ENCODE measurements around the gene NTSR2.
"Not testable (repeated sequence)": the region's sequence is repeated elsewhere in the genome, so short reads cannot be mapped to it uniquely, and the experiment has no call there.

The NTSR2 gene

DNA sequence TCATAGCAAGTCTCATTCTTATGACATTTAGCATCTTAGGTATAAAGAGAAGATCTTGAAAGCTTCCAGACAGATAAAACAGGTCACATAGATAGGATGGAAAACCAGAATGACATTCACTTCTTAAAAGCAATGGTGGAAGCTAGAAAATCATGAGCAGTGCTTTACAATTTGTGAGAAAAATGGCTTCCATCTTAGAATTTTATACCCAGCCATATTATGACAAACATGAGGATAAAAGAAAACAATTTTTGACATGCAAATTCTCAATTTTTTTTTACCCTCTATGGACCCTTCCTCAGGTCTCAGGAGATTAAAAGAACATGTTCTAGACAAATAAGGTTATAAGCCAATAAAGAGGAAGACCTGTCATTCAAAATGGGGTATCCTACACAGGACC lies 7.1 kb downstream of the NTSR2 start:
- Histone ChIP-seq H3K4me3 (no peak overlapping the region), H3K27ac (no peak overlapping the region)
- DNase-seq (ENCODE audit: low spot score): no peak
- TF ChIP-seq, protein P1, sequence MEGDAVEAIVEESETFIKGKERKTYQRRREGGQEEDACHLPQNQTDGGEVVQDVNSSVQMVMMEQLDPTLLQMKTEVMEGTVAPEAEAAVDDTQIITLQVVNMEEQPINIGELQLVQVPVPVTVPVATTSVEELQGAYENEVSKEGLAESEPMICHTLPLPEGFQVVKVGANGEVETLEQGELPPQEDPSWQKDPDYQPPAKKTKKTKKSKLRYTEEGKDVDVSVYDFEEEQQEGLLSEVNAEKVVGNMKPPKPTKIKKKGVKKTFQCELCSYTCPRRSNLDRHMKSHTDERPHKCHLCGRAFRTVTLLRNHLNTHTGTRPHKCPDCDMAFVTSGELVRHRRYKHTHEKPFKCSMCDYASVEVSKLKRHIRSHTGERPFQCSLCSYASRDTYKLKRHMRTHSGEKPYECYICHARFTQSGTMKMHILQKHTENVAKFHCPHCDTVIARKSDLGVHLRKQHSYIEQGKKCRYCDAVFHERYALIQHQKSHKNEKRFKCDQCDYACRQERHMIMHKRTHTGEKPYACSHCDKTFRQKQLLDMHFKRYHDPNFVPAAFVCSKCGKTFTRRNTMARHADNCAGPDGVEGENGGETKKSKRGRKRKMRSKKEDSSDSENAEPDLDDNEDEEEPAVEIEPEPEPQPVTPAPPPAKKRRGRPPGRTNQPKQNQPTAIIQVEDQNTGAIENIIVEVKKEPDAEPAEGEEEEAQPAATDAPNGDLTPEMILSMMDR (IDR thresholded peaks at IDR 0.05): no peak

DNA sequence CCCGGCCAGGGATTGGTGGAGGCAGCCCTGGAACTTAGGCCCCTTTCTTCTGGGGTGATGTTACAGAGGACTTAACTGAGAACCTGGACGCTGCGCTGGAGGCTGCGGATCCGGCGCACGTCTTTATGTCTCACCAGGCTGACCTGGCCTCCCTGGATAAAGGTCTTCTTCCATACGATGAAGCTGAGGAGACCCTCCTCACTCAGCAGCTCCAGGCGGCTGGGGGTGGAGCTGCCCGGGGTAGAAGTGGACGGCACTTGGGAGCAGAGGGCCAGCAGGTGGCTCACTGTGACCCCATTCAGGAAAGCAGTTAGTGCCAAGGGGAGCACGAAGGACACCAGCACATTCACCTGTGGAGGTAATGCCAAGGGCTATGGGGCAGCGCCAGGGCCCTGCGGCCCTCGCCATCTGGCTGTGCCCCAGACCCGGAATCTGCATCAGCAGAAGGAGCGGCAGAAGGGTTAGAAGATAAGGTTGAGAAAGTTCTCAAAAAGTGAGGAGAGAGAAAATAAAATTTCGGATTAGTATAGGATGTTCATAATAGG lies 8.0 kb downstream of the NTSR2 start:
- Histone ChIP-seq H3K4me3 (no peak overlapping the region), H3K27ac (no peak overlapping the region)
- DNase-seq (ENCODE audit: low spot score): no peak
- TF ChIP-seq, protein P1 (IDR thresholded peaks at IDR 0.05): no peak

DNA sequence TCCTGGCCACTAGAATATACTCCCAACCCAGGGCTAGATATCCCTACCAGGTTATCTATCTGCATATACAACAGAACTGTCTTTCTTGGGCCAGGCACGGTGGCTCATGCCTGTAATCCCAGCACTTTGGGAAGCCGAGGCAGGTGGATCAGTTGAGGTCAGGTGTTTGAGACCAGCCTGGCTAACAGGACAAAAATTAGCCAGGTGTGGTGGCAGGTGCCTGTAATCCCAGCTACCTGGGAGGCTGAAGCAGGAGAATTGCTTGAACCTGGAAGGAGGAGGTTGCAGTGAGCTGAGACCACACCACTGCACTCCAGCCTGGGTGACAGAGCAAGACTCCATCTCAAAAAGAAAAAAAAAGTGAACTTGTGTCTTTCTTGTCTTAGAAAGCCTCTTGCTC lies 9.6 kb downstream of the NTSR2 start:
- DNase-seq (ENCODE audit: low spot score); H3K4me3 ChIP-seq; H3K27ac ChIP-seq: not testable (repeated sequence)

DNA sequence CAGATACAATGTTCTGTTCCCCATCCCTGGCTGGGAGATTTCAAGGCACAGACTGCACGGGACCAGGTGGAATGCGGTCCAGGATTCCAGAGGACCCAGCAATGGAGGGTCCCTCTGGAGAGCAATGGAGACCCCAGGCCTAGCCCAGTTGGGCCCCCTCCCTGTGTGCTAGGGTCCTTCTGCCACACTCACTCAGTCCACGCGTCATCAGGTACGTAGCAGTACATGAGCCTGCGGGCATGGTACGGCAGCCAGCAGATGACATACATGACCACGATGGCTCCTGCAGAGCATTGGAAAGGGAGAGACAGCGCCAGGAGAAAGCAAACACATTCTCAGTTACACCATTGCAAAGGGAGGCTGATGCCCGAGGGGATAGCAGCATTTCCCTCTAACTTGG lies 10.1 kb downstream of the NTSR2 start:
- H3K4me3 ChIP-seq: no peak overlapping the region
- TF ChIP-seq, protein P1 (IDR thresholded peaks at IDR 0.05): no peak
- no peak overlapping the region for H3K27ac ChIP-seq
- DNase-seq (ENCODE audit: low spot score): no peak

- no peak overlapping the region for H3K27ac ChIP-seq
- TF ChIP-seq, protein P1 (IDR thresholded peaks at IDR 0.05): no peak
- no peak overlapping the region for H3K4me3 ChIP-seq
- DNase-seq (ENCODE audit: low spot score): no peak
These were observed 10.9 kb downstream of the NTSR2 start for GRCh38 chr2:11659115-11659475.

DNA sequence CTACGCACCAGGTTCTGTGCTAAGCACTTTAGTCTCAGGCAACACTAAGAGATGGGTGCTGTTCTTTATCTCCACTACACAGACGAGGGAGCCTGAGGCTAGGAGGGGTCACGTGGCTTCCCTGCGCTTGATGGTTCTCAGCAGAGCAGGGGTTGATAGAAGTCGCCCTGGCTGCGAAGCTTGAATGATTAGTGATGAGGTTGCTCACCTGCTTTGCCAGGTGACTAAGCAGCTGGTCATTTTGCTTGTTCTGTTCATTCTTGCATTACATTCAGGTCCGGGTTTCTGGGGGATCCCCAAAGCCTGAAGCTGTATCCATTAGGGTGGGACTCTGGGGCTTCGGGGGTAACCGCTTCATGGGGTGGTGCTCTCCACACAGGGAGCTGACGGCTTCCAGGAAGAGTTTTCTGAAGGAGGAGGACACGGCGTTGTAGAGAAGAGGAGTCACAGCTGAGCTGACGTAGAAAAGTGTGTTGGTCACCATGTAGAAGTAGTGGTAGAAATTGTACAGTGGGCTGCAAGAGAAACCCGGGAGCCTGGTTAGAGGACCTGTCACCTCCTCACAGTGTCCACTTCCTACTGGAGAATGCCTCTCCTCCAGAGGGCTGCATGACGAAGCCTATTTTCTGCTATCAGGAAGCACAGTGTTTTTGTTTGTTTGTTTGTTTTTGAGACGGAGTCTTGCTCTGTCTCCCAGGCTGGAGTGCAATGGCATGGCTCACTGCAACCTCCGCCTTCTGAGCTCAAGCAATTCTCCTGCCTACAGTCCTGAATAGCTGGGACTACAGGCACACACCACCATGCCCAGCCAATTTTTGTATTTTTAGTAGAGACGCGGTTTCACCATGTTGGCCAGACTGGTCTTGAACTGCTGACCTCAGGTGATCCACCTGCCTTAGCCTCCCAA lies 11.5 kb downstream of the NTSR2 start:
- no peak for DNase-seq (ENCODE audit: low spot score)
- no peak overlapping the region for H3K4me3 ChIP-seq
- TF ChIP-seq, protein P1 (IDR thresholded peaks at IDR 0.05): no peak
- H3K27ac ChIP-seq: no peak overlapping the region

DNA sequence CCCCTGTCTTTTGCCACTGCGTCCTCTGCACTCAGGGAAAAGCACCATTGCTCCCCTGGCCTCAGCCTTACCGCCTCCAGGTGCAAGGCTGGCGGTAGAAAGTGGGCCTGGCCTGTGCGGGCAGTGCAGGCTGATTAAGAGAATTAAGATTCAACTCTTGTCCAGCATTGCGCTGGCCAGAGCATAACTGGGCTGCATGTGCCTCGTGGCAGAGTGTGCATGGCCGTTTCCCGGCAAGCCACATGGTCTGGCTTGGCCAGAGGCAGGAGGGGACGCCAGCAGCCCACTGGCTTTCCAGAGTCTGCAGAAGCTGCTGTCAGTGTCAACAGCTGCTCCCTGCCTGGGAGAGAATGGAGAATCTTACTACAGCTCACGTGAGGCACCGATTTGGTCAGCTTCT lies 12.3 kb downstream of the NTSR2 start:
- no peak overlapping the region for H3K27ac ChIP-seq
- DNase-seq (ENCODE audit: low spot score): no peak
- TF ChIP-seq, protein P1 (IDR thresholded peaks at IDR 0.05): no peak
- H3K4me3 ChIP-seq: no peak overlapping the region

Measured in coronary artery (tissue), 2 donors.